GM18519 (cell line): ENCODE data around the gene NECTIN1.

Experiments
- ATAC-seq: cut with Tn5 transposase; IDR thresholded peaks from one replicate; pipeline ENCODE4 v1.9.1; 2021; ENCODE audit warnings: mild to moderate bottlenecking, moderate library complexity; ENCODE audit not compliant: unreplicated experiment, low FRiP score

NECTIN1 gene

DNA sequence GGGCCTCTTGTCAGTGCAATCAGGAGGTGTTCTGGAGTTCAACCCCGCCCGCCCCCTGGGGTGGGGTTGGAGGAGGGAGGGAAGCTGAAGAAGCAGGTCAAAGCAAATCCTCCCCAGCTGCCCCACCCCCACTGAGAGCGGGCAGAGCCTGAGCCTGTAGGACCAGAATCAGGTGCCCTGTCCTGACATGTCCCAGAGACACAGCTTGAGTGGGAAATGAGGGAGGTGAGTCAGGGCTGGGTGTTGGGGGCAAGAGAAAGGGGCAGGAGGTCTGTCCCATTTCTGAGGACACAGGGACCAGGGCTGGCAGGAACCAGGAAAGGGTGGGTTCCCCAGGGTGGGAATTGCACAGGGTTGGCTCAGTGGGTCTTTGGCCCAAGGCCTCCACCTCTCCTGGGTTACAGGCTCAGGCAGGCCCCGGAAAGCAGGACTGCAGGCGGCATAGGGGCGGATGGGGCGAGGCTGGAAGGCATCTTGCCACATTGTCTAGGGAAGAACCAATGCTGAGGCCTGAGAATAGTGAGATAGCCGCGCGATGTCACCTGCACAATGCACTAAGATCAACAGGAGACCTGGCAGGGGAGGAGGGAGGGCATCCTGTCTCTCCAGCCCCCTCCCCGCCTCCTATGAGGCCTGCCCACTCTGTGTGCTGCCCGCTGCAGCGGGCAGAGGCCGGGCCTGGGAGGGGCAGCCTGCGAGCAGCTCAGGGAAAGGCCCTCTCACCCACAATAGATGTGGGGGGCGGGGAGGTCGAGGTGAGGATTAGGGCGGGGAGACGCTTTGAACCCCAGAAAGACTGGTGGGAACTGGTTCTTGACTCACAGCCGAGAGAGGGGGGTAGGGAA lies 32.4 kb downstream of the NECTIN1 start:
- ATAC-seq: no peak

- ATAC-seq: no peak
These were observed 34.7 kb downstream of the NECTIN1 start for GRCh38 chr11:119694334-119694733.

- ATAC-seq: no peak
These were observed 35.7 kb downstream of the NECTIN1 start for GRCh38 chr11:119693253-119693815.

- ATAC-seq: no peak
These were observed 36.5 kb downstream of the NECTIN1 start for GRCh38 chr11:119692540-119692820.

DNA sequence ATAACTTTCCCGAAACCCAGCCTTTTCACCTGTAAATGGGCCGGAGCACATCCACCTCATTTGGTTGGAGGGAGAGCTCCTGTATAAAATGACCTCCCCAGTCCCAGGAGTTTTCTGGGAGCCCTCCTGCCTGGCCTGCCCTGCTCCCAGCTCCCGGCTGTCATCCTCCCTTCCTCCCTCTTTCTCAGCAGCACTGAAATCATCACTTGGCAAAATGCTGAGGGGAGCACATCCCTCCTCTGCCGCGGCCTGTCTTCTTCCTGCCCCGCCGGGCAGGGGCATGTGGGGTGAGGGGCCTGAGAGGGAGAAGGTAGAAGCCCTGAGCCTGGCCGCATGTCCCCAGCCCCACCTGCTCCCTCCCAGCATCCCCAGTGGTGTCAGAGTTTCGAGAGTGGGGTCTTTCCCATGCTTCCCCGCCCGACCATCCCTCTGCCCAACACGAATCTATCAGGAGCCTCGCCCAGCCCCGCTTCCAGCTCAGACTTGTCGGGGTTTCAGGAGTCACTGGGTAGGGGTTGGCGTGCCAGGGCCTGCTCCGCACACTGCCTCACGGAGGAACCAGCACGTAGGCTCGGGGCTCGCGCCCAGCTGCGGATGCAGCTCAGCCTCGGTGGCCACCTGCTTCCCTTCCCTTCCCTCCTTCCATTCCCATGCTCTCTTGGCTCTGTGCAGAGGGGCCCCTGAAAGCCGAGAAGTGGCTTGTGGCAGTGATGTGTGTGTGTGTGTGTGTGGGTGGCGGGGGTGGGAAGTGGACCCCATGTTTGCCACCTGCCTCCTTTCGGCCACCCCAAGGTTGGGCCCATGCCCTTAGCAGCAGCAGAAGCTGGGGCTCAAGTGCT lies 37.1 kb downstream of the NECTIN1 start:
- ATAC-seq: no peak

GRCh38 chr11:119691020-119691666 lies 37.9 kb downstream of the NECTIN1 start:
- ATAC-seq: no peak

DNA sequence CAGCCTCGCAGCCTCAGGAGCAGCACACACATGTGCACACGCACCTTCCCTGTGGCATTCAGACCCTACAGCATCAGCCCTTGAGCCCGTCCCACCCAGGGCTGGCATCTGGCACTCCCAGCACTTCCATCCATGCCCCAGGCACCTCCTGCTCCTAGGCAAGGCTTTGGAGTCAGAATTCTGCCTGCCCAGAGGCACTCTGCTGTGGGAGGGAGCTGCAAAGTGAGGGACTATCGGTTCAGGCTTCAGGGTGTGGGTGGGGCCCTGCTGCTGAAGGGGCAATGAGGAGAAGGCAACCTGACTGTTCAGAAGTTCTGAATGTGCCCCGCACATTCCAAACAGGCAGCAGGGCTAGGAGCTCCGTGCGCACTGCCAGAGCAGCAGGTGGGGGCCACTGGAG lies 39.7 kb downstream of the NECTIN1 start:
- no peak for ATAC-seq

DNA sequence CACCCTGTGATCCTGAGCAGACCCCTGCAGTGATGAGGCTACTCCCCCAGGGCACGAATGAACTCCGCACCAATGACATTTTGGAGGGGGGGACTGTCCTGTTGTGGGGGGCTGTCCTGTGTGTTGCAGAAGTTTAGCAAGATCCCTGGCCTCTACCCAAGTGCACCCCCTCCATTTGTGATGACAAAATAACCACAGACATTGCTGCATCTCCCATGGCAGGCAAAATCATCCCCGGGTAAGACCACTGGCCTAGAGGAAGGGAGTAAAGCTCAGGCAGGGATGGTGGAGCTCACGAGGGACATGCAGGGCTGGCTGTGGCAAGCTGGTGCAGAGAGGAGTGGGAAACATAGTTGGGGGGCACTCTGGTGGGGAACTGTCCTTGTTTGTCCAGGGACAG lies 40.6 kb downstream of the NECTIN1 start:
- ATAC-seq: no peak

DNA sequence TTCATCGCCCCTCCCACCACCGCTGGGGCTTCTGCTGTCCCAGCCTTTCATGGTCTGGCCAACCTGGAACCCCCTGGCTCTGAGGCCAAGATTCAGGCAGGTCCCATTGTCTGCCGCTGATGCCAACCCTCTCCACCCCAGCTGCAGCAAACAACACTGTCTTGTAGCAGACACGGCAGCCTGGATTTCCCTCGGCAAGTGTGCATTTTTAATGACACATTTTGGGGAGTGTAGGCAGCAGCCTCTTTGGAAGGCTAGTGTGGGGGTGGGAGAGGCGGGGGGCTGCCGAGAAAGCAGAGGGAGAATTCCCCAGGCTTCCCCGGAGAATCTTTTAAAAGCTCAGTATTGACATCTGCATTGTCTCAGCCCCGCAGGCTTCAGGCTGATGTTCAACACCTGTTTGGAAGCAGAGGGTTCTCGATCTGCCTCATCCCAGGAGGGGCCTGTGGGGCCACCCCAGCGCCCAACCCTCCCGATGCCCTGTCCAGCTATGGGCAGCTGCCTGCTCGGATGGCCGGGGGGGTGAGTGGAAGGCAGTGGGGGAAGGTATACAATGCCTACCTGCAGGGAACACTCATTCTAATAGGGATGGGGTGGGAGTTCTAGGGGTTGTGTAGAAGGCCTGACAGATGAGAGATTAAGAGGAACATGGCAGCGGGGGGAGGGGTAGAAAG lies 41.5 kb downstream of the NECTIN1 start:
- no peak for ATAC-seq

GRCh38 chr11:119686177-119686882 lies 42.7 kb downstream of the NECTIN1 start:
- ATAC-seq: no peak

- ATAC-seq: no peak
These were observed 43.8 kb downstream of the NECTIN1 start for GRCh38 chr11:119685111-119685746.

DNA sequence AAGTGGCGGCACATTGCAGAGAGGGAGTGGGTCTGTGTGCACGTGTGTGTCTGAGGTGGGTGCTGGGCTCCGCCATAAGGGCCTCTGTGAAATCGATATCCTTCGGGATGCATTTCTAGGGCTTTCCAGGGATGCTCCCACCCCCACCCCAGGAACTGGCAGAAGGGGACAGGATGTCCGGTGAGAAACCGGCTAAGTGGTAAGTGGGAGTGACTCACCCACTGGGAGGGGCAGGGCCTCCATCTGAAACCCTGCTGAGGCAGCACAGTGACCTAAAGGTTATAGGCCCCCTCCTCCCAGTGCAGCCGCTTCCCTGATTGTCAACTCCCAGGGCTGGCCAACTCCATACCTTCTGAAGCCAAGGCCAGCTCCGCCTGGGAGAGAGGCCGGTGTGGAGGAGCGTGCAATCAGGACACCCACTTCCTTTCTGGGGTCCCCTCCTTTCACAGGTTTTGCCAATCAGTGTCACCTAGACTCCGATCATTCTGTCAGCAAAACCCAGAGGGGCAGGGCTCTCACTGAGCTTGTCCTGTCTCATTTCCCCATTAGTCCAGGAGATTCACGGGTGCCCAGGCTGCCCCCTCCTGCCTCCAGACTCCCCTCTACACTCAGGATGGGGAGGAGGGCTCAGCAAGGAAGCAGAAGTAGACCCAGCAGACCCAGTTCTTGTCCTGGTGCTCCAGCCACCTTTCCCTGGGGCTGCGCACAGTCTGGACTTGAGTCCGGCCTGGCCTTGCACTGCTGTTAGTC lies 44.5 kb downstream of the NECTIN1 start:
- ATAC-seq: no peak

GRCh38 chr11:119683783-119684182 lies 45.2 kb downstream of the NECTIN1 start:
- ATAC-seq: no peak

- no peak for ATAC-seq
These were observed 47.6 kb downstream of the NECTIN1 start for GRCh38 chr11:119681361-119681910.

DNA sequence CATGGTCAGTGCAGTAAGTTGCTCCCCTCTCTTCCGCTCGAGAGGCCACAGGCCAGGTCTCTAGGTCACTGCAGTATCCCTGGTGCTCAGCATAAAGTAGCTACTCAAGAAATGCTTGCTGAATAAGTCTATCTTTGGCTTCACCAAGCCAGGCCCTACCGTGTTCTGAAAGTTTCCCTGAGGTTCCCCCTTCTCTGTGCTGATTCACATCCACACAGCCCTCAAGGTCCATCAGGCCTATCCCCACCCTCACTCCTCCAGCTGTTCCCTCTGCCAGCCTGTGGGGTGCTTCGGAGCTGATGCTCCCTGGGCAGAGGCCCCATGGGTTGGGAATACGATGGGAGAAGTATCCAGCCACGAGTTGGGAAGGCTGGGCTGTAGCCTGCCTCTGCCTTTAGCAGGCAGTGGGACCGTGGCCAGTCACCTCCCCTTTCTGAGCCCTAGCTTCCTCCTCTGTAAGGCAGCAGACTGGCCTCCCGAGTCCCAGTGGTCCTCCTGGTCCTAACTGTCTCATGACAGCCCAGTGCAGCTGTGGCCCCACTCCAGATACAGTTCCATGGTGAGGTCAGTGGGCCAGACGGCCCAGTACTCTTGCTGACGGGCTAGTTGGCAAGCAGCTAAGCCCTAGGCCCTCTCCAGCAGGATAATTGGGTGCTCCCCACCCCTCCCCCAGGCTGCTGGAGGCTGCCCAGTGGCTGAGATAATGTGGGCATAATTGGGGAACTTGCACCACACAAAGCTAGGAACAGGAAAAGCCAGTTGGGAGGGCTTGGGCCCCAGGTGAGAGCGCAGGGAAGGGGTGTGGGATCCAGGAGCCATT lies 48.2 kb downstream of the NECTIN1 start:
- ATAC-seq: no peak

- ATAC-seq: no peak
These were observed 49.7 kb downstream of the NECTIN1 start for GRCh38 chr11:119679346-119679745.

DNA sequence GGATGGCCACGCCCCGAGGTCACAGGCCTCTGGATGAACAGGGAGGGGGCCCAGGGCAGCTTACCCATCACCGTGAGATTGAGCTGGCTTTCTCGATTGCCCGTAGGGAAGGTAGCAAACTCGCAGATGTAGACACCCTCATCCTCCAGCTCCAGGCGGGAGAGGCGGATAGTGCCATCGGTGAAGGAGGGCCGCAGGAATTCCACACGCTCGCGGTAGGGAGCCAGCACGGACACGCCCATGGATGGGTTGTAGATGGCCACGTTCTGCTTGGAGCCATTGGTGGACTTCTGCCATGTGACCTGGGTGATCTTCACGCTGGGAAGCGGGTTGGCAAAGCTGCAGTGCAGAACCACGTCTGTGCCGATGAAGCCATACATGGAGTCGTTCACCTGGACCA lies 50.6 kb downstream of the NECTIN1 start:
- ATAC-seq: no peak

- ATAC-seq: no peak
These were observed 51.2 kb downstream of the NECTIN1 start for GRCh38 chr11:119677840-119678239.
